HG03460 (cell line): Measurements from ENCODE around the gene ZNF90.
"Not testable (repeated sequence)": the region's sequence is repeated elsewhere in the genome, so short reads cannot be mapped to it uniquely, and the experiment has no call there.

Source experiments
- ATAC-seq: cut with Tn5 transposase; IDR thresholded peaks from one replicate; pipeline ENCODE4 v1.9.1; 2021; ENCODE audit not compliant: unreplicated experiment

The ZNF90 gene

DNA sequence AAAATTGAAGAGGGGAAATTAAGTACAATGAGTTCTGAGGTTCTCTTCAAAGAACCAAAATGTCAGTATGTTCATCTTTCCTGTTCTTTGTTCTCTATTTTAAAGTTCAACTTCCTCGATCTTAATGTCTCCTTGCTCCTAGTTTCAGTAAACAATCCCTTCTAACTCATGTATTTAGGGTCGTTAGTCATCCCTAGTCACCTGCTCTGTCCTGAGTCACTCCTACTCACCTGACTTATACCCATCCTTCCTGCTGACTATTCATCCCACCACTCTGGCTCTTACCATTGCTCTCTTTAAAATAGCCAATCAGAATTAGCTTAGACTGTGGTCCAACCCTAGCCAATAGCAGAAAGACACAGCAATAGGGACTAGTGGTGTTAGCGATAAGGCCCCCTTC is 24.3 kb downstream of the ZNF90 start:
- ATAC-seq, result no peak

DNA sequence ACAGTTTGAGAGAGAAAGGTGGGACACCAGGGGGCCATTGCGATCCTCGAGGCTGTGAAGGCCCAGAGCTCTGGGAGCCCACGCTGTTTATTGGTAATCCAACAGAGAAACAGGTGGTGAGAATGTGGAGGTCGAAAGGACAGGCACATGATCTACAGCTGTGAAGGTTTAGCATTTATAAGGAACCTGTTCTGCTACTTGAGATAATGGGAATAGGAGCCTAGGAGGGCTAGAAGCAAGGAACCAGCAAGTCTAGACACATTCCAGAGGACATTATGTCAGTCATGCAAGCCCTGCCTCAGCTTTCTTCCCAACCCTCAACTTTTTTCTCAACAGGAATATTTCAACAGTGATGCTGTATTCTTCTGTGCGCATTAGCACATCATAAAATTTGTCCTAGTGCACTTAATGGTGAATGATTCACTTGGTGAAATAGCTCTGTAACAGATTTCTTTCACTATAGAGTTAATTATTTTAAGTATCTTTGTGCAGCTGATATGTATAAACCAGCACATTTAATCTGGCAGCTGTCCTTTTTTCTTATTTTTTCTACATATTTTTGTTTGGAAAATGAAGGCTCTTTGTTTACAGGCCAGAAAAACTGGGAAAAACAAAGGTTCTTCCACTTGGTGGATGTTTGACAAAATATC is 25.4 kb downstream of the ZNF90 start:
- ATAC-seq, result no peak

- ATAC-seq, result no peak
Observed at GRCh38 chr19:20107301-20107700, 29.5 kb downstream of the ZNF90 start.

DNA sequence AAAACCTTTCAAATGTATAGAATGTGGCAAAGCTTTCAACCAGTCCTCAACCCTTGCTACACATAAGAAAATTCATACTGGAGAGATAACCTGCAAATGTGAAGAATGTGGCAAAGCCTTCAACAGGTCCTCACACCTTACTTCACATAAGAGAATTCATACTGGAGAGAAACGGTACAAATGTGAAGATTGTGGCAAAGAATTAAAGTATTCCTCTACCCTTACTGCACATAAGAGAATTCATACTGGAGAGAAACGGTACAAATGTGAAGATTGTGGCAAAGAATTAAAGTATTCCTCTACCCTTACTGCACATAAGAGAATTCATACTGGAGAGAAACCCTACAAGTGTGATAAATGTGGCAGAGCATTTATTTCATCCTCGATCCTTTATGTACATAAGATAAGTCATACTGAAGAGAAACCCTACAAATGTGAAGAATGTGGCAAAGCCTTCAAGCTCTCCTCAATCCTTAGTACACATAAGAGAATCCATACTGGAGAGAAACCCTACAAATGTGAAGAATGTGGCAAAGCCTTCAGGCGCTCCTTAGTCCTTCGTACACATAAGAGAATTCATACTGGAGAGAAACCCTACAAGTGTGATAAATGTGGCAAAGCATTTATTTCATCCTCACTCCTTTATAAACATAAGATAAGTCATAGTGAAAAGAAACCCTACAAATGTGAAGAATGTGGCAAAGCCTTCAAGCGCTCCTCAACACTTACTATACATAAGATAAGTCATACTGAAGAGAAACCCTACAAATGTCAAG is 40.5 kb downstream of the ZNF90 start:
- not testable (repeated sequence) for ATAC-seq

GRCh38 chr19:20124879-20125278 is 47.1 kb downstream of the ZNF90 start:
- ATAC-seq, result no peak

GRCh38 chr19:20132933-20133332 is 55.1 kb downstream of the ZNF90 start:
- not testable (repeated sequence) for ATAC-seq

GRCh38 chr19:20137714-20138113 is 59.9 kb downstream of the ZNF90 start:
- not testable (repeated sequence) for ATAC-seq

- ATAC-seq, result no peak
Observed at GRCh38 chr19:20151617-20152145, 73.9 kb downstream of the ZNF90 start.

DNA sequence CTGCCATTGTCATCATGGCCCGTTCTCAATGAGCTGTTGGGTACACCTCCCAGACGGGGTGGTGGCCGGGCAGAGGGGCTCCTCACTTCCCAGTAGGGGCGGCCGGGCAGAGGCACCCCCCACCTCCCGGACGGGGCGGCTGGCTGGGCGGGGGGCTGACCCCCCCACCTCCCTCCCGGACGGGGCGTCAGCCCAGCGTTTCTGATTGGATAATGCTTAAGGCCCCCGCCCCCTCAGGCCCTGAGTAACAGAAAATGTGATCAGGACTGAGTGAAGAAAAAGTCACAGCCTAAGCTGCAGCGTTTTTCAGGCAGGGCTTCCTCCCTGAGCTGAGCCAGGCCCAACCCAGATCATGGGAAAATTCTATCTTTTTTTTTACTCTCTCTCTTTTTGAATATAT is 74.7 kb downstream of the ZNF90 start:
- ATAC-seq, result not testable (repeated sequence)

- ATAC-seq, result no peak
Observed at GRCh38 chr19:20153281-20153680, 75.5 kb downstream of the ZNF90 start.

DNA sequence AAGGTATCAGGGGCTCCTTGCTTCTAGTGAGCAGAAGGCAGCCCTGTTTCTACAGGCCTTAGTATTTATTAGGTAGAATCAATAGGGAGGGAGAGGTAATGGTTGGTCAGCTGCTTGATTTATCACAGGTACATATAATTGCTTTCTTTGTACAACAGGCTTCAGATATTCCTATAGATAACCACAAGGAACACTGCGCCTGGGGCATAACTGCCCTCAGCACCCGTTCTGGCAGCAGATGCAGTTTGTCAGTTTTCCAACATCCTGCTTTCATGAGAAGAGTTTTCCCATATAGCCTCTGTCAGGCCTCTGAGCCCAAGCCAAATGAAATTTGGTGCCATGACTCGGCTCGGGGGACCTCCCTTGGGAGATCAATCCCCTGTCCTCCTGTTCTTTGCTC is 76.8 kb downstream of the ZNF90 start:
- no peak for ATAC-seq

- ATAC-seq, result no peak
Observed at GRCh38 chr19:20162821-20163220, 85.0 kb downstream of the ZNF90 start.

DNA sequence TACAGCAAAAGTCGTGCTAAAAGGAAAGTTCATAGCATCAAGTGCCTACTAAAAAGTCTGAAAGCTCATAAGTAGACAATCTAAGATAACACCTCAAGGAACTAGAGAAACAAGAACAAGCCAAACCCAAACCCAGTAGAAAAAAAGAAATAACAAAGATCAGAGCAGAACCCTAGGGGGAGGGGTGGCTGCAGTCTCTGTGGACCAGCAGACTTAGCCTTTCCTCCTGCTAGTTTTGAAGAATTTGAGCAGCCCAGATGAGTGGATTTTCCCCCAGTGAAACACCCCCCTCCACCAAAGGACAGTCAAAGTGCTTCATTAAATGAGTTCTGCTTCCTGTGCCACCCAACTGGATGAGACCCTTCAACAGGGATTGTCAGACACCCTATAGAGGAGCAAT is 86.7 kb downstream of the ZNF90 start:
- no peak for ATAC-seq

DNA sequence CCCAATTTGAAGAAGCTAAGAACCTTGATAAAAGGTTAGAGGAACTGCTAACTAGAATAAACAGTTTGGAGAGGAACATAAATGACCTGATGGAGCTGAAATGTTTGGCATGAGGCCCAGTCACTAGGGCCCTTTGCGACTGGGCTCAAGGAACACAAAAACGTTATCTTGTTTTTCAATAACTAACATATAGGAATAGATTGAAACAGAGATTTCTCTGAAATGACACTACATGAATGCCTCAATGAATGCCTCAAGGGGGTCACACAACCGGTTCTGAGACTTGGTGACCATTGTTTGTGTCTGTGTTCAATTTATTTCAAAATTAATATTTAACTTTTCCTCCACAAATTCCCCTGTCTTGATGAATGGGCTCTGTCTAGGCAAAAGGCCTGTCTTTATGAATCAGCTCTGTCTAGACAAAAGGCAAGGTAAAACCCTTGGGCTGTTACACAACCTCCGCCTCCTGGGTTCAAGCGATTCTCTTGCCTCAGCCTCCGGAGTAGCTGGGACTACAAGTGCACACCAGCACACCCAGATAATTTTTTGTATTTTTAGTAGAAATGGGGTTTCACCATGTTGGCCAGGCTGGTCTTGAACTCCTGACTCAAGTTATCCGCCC is 88.3 kb downstream of the ZNF90 start:
- no peak for ATAC-seq

DNA sequence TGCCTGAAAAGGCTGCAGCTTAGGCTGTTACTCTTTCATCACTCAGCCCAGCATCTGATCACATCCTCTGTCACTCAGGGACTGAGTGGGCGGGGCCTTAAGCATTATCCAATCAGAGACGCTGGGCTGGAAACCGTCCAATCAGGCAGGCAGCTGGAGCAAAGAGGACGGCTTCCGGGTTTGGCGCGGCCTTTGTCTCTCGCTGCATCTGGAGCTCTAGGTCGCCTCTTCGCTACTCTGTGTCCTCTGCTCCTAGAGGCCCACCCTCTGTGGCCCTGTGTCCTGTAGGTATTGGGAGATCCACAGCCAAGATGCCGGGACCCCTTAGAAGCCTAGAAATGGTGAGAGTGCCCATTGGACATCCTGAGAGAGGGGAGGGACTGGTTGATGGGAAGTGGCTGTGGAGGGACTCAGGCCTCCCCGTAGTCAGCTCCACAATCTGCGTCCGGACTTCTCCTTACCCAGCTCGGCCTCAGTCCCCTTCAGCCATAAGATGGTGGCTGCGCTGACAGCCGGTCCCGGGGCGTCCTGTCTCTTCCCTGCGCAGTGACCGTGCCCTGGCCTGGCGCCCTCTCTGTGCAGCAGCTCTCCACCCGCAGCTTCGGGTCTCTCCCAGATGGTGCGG is 89.3 kb downstream of the ZNF90 start, which contains the start of gene ZNF486:
TSS of gene ZNF486 (plus strand) at position 195 of the 625 bp plus-strand sequence. CDS start at position 312, 117 bp downstream.
- peak; percentile 89 for ATAC-seq

- ATAC-seq, result no peak
Observed at GRCh38 chr19:20167651-20168122, 89.9 kb downstream of the ZNF90 start.
